Measurements from ENCODE around the gene CGB7. TPM values are rescaled to one million over a fixed set of nuclear protein-coding genes. Genes with fewer than 3 reads are reported as not detected.
"Not testable (repeated sequence)": the region's sequence is repeated elsewhere in the genome, so short reads cannot be mapped to it uniquely, and the experiment has no call there.

CGB7 gene
- total and polyA plus RNA-seq, 2 donors (not counting 3 experiments of a cell fraction or from before 2014, with no cell fraction given): 0.41 to 0.42 TPM

GRCh38 chr19:49042177-49042576 is 15.4 kb downstream of the CGB7 start:
- no peaks in the 10 kb centered on the region for H3K79me2 ChIP-seq (ENCODE audit: control insufficient read depth, insufficient read depth, low read length)
- no peak overlapping the region for H3K4me3 ChIP-seq (replicated peaks in 1 of 3; ENCODE audit: insufficient read depth in 1 of 3, low read depth in 1 of 3, low read length in 3 of 3)
- ChIA-PET CTCF (no interaction called here), POLR2A (no interaction called here)
- no peak overlapping the region for H2AFZ ChIP-seq (ENCODE audit: low read depth, low read length)
- no peak overlapping the region for H3K4me2 ChIP-seq (ENCODE audit: insufficient read depth, low read length)
- BruUV-seq (replicated peaks): no TSS peak
- DNase-seq (ENCODE audit: low read depth, low spot score) (no peak), FAIRE-seq (no peak)
- H3K9ac ChIP-seq (replicated peaks; ENCODE audit: extremely low read depth, insufficient read depth, low read length): no peak overlapping the region
- no peaks in the 10 kb centered on the region for H3K36me3 ChIP-seq (ENCODE audit: control insufficient read depth in 2 of 2, extremely low read depth in 1 of 2, insufficient read depth in 2 of 2, low read length in 2 of 2)
- no peak overlapping the region for H3K27ac ChIP-seq (ENCODE audit: insufficient read depth, low read depth, low read length)
- H3K27me3 ChIP-seq (ENCODE audit: control insufficient read depth in 2 of 2, insufficient read depth in 2 of 2, low read length in 2 of 2): no peaks in the 10 kb centered on the region
- no peak for TF ChIP-seq POLR2AphosphoS5 (IDR thresholded peaks at IDR 0.05; ENCODE audit: insufficient read depth, low read depth, low read length)
- TF ChIP-seq MAX (IDR thresholded peaks at IDR 0.05; ENCODE audit: insufficient read depth, insufficient read length): no peak
- no peak for TF ChIP-seq EZH2 (IDR thresholded peaks at IDR 0.05; ENCODE audit: borderline replicate concordance, low read depth, low read length, severe bottlenecking)
- no peak for TF ChIP-seq MYC (IDR thresholded peaks at IDR 0.05; ENCODE audit: low read depth, low read length)
- TF ChIP-seq JUN (IDR thresholded peaks at IDR 0.05; ENCODE audit: borderline replicate concordance, insufficient read depth, insufficient read length, low read depth): no peak
- TF ChIP-seq GATA2 (IDR thresholded peaks at IDR 0.05; ENCODE audit: insufficient read depth, insufficient read length, low read depth, low read length): no peak
- no peak for TF ChIP-seq POLR2A (IDR thresholded peaks at IDR 0.05; ENCODE audit: low read depth, low read length)
- intact Hi-C loops (cut with micrococcal nuclease) (no loop called here), dilution Hi-C loops (cut with MboI; ENCODE audit: extremely low pct_ligation_motif_present, low sequenced_read_pairs) (no loop called here)
- H3K9me1 ChIP-seq (replicated peaks; ENCODE audit: control insufficient read depth, extremely low read depth, insufficient read depth, low read length): no peaks in the 10 kb centered on the region
- H3K9me3 ChIP-seq (replicated peaks; ENCODE audit: control insufficient read depth, insufficient read depth, low read length): no peaks in the 10 kb centered on the region
- no peaks in the 10 kb centered on the region for H4K20me1 ChIP-seq (replicated peaks; ENCODE audit: control insufficient read depth, extremely low read depth, insufficient read depth, low read length)
- H3K4me1 ChIP-seq (ENCODE audit: control insufficient read depth, extremely low read depth, insufficient read depth, low read length): no peaks in the 10 kb centered on the region

- DNase-seq (ENCODE audit: low read depth, low spot score); BruUV-seq (replicated peaks); H3K9me1 ChIP-seq (replicated peaks; ENCODE audit: control insufficient read depth, extremely low read depth, insufficient read depth, low read length); H3K9me3 ChIP-seq (replicated peaks; ENCODE audit: control insufficient read depth, insufficient read depth, low read length); H4K20me1 ChIP-seq (replicated peaks; ENCODE audit: control insufficient read depth, extremely low read depth, insufficient read depth, low read length); H3K4me3 ChIP-seq (replicated peaks in 1 of 3; ENCODE audit: insufficient read depth in 1 of 3, low read depth in 1 of 3, low read length in 3 of 3); H3K79me2 ChIP-seq (ENCODE audit: control insufficient read depth, insufficient read depth, low read length); POLR2A ChIA-PET; H3K27me3 ChIP-seq (ENCODE audit: control insufficient read depth in 2 of 2, insufficient read depth in 2 of 2, low read length in 2 of 2); H3K9ac ChIP-seq (replicated peaks; ENCODE audit: extremely low read depth, insufficient read depth, low read length); H3K36me3 ChIP-seq (ENCODE audit: control insufficient read depth in 2 of 2, extremely low read depth in 1 of 2, insufficient read depth in 2 of 2, low read length in 2 of 2); H3K4me1 ChIP-seq (ENCODE audit: control insufficient read depth, extremely low read depth, insufficient read depth, low read length); intact Hi-C loops (cut with micrococcal nuclease); H3K27ac ChIP-seq (ENCODE audit: insufficient read depth, low read depth, low read length); FAIRE-seq; H2AFZ ChIP-seq (ENCODE audit: low read depth, low read length); dilution Hi-C loops (cut with MboI; ENCODE audit: extremely low pct_ligation_motif_present, low sequenced_read_pairs); H3K4me2 ChIP-seq (ENCODE audit: insufficient read depth, low read length): not testable (repeated sequence)
- CTCF ChIA-PET: interaction anchor here (0.9 kb wide), 1 partner anchor 42 kb away, joined by 3 read pairs; no protein-coding TSS in a partner anchor
These were observed 17.8 kb downstream of the CGB7 start for GRCh38 chr19:49039736-49040135.

- POLR2A ChIA-PET; H3K9ac ChIP-seq (replicated peaks; ENCODE audit: extremely low read depth, insufficient read depth, low read length); FAIRE-seq; H4K20me1 ChIP-seq (replicated peaks; ENCODE audit: control insufficient read depth, extremely low read depth, insufficient read depth, low read length); H3K27me3 ChIP-seq (ENCODE audit: control insufficient read depth in 2 of 2, insufficient read depth in 2 of 2, low read length in 2 of 2); CTCF ChIA-PET; H3K9me3 ChIP-seq (replicated peaks; ENCODE audit: control insufficient read depth, insufficient read depth, low read length); dilution Hi-C loops (cut with MboI; ENCODE audit: extremely low pct_ligation_motif_present, low sequenced_read_pairs); BruUV-seq (replicated peaks); H3K79me2 ChIP-seq (ENCODE audit: control insufficient read depth, insufficient read depth, low read length); H3K9me1 ChIP-seq (replicated peaks; ENCODE audit: control insufficient read depth, extremely low read depth, insufficient read depth, low read length); H2AFZ ChIP-seq (ENCODE audit: low read depth, low read length); H3K4me3 ChIP-seq (replicated peaks in 1 of 3; ENCODE audit: insufficient read depth in 1 of 3, low read depth in 1 of 3, low read length in 3 of 3); H3K27ac ChIP-seq (ENCODE audit: insufficient read depth, low read depth, low read length); H3K4me1 ChIP-seq (ENCODE audit: control insufficient read depth, extremely low read depth, insufficient read depth, low read length); H3K36me3 ChIP-seq (ENCODE audit: control insufficient read depth in 2 of 2, extremely low read depth in 1 of 2, insufficient read depth in 2 of 2, low read length in 2 of 2); intact Hi-C loops (cut with micrococcal nuclease); H3K4me2 ChIP-seq (ENCODE audit: insufficient read depth, low read length); DNase-seq (ENCODE audit: low read depth, low spot score): not testable (repeated sequence)
These were observed 18.8 kb downstream of the CGB7 start for GRCh38 chr19:49038557-49039276.

Measured in endothelial cell of umbilical vein (primary cell).